Tibial nerve (tissue), 4 donors: ENCODE results near the gene SCAMP2.

ENCODE experiments used
- EP300 ChIP-seq, 2 donors: sonication (generic); formaldehyde crosslinking; IDR thresholded peaks; one replicate each; pipeline ENCODE4 v1.6.1; 2017; ENCODE audit warnings: antibody characterized with exemption in 2 of 2, mild to moderate bottlenecking in 1 of 2
- TF ChIP-seq, protein P1 (sequence below), 5 experiments: fragments of 200-600 bp in 3 of 5; fragments of 450-650 bp in 2 of 5; sonication (generic) in 3 of 5; IDR thresholded peaks; one replicate each; pipeline ENCODE4 v1.5.1; 2016 to 2019; ENCODE audit warnings: antibody characterized with exemption in 5 of 5, mild to moderate bottlenecking in 3 of 5, moderate library complexity in 2 of 5

DNA sequence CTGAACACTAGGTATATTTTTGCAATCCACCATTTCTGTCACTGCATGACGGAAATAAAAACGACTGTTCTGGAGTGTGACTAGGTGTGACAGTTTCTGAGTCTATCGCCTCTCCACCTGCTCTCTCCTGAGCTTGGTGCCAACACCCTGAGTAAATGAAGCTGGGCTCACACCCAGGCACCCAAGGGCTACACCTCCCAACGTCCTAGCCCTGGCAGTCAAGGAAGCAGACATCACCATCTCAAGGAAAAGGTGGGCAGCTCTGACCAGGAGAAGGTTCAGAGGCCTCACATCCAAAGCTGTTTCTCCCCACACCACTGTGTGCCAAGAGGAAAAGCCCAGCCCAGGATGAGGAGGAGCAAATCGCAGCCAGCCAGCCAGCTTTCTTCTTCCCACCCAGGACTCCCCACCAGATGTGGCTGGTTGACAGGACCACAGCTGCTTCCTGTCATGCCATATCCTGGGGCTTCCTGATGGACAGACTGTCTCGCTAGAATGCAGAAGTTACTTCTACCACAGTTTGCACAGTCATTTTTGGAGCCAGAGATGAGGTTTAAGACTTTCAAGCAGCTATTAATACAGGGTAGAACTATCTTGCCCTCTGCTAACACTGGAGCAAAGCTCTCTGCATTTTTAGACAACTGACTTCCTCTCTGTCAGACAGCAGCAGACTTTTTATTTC lies 3.3 kb downstream of the SCAMP2 start:
- TF ChIP-seq, protein P1, sequence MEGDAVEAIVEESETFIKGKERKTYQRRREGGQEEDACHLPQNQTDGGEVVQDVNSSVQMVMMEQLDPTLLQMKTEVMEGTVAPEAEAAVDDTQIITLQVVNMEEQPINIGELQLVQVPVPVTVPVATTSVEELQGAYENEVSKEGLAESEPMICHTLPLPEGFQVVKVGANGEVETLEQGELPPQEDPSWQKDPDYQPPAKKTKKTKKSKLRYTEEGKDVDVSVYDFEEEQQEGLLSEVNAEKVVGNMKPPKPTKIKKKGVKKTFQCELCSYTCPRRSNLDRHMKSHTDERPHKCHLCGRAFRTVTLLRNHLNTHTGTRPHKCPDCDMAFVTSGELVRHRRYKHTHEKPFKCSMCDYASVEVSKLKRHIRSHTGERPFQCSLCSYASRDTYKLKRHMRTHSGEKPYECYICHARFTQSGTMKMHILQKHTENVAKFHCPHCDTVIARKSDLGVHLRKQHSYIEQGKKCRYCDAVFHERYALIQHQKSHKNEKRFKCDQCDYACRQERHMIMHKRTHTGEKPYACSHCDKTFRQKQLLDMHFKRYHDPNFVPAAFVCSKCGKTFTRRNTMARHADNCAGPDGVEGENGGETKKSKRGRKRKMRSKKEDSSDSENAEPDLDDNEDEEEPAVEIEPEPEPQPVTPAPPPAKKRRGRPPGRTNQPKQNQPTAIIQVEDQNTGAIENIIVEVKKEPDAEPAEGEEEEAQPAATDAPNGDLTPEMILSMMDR (IDR thresholded peaks at IDR 0.05), result no peak
- peak in 1 of 2 donors; percentile 66 for TF ChIP-seq EP300 (IDR thresholded peaks at IDR 0.05)
